ENCODE data around the gene GPR4.

GPR4 gene

DNA sequence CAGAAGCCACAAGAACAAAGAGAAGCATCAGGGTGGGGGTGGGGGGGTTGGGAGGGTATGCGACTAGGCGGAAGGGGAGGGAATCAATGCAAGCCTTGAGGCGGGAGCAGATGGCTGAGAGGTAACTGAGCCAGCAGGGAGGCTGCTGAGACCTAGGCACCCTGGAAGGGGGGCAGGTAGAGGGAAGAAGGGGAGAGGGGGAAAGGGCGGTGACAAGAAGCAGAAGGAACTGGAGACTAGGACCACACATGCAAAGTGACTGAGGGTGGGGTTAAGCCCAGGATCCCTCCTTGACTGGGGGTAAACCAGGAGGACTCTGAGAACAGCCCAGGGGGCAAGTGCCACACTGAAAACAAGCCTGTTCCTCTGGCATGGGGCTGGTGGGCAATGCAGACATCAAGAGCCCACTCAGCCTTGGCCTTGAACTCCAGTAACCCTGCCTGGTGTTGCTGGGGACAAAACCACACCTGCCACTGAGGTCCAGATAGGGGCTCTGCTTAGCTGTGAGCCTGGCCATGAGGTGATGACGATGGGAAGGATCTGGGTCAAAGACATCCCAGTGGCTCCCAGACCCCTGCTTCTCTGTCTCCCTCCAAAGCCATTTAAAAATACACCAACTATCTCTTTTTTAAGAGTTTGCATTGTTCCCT, 37.8 kb downstream of the GPR4 start:
- Mint-ChIP-seq H3K27ac (no peak overlapping the region), H3K4me1 (ENCODE audit: low read depth) (peaks cover 9% of the 10 kb centered on the region), H3K9me3 (no peaks in the 10 kb centered on the region), H3K36me3 (ENCODE audit: low read depth) (peaks cover 5% of the 10 kb centered on the region), H3K27me3 (ENCODE audit: low read depth) (no peaks in the 10 kb centered on the region), H3K4me3 (no peak overlapping the region)

DNA sequence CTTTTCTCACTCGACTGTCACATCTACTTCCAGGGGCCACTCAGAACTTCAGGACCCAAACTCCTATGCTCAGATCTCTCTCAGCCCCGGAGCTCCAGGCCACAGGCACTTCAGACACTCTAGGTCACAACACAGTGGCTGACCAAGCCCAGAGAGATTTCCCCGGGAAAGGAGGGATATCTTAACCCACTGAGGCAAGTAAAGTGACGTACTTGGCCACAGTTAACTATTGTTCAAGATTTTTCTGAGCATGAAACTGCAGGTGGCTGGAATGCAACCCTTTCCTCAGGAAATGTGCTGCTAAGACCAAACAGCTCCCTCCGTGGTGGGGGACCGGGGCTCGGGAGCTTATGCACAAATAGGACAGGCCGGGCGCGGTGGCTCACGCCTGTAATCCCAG, 41.3 kb downstream of the GPR4 start:
- no peaks in the 10 kb centered on the region for H3K9me3 Mint-ChIP-seq
- H3K4me3 Mint-ChIP-seq = no peak overlapping the region
- H3K27ac Mint-ChIP-seq = no peak overlapping the region
- H3K27me3 Mint-ChIP-seq (ENCODE audit: low read depth) = no peaks in the 10 kb centered on the region
- H3K36me3 Mint-ChIP-seq (ENCODE audit: low read depth) = peaks cover 5% of the 10 kb centered on the region
- peaks cover 16% of the 10 kb centered on the region for H3K4me1 Mint-ChIP-seq (ENCODE audit: low read depth)

DNA sequence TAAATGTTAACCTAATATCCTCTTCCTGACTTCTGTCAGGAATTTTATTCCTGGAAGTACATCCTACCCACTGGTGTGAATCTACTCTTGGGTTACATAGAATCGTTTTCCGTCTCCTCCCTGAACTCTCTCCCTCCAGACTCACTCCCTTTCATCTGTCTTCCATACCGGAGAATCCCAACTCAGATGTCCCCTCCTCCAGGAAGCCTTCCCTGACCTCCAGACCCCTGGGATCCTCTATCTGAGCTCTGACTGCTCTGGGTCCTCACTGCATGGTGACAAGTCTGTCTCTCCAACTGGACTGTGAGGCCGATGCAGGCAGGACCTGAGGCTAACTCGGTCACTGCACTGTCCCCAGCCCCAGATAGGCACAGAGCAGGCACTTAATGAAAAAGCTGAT, 42.0 kb downstream of the GPR4 start:
- Mint-ChIP-seq H3K27me3 (ENCODE audit: low read depth) (no peaks in the 10 kb centered on the region), H3K9me3 (no peaks in the 10 kb centered on the region), H3K4me3 (no peak overlapping the region), H3K27ac (no peak overlapping the region), H3K36me3 (ENCODE audit: low read depth) (peaks cover 5% of the 10 kb centered on the region), H3K4me1 (ENCODE audit: low read depth) (peaks cover 16% of the 10 kb centered on the region)

DNA sequence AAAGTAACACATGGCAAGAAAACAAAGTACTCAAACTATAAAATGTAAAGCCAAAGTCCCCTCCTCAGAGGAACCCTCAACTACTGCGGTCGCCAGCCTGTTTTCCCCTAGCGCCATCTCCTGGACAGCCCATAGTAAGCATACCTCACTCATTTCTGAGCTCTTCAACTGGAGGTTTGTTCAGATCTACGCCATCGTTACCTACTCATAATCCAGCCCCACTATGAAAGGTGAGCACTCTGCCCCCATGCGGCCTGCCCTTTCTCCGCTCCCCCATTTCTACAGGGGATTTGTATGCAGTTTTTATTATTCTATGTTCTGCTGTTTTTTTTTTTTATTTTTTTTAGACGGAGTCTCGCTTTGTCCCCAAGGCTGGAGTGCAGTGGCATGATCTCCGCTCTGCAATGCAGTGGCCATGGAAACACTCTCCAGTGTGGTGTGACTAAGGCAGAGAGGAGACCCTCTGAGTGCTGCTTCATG, 43.6 kb downstream of the GPR4 start:
- no peak overlapping the region for H3K4me3 Mint-ChIP-seq
- H3K36me3 Mint-ChIP-seq (ENCODE audit: low read depth) = peaks cover 5% of the 10 kb centered on the region
- no peaks in the 10 kb centered on the region for H3K9me3 Mint-ChIP-seq
- H3K27me3 Mint-ChIP-seq (ENCODE audit: low read depth) = no peaks in the 10 kb centered on the region
- H3K27ac Mint-ChIP-seq = peak overlapping the region; percentile 10
- peaks cover 16% of the 10 kb centered on the region for H3K4me1 Mint-ChIP-seq (ENCODE audit: low read depth)

DNA sequence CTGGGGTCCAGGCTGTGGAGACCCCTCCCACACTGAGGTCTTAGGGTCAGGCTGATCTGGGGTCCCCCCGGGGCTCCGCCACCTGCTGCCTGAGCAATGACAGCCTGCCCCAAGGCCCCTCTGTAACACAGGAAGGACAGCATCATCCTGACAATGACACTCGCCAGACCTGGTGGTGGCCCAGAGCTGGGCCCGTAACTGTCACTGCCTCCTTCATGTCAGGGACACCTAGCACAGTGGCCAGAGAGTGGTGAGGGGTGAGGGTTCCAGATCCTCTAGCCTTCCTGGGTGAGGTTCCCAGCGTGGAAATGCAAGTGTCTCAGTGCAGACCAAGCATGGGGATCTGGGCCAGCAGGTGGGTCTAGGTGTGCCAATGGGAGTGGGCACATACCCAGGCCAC, 45.2 kb downstream of the GPR4 start:
- Mint-ChIP-seq H3K9me3 (no peaks in the 10 kb centered on the region), H3K27ac (no peak overlapping the region), H3K36me3 (ENCODE audit: low read depth) (peaks cover 7% of the 10 kb centered on the region), H3K4me3 (no peak overlapping the region), H3K4me1 (ENCODE audit: low read depth) (peaks cover 12% of the 10 kb centered on the region), H3K27me3 (ENCODE audit: low read depth) (no peaks in the 10 kb centered on the region)

DNA sequence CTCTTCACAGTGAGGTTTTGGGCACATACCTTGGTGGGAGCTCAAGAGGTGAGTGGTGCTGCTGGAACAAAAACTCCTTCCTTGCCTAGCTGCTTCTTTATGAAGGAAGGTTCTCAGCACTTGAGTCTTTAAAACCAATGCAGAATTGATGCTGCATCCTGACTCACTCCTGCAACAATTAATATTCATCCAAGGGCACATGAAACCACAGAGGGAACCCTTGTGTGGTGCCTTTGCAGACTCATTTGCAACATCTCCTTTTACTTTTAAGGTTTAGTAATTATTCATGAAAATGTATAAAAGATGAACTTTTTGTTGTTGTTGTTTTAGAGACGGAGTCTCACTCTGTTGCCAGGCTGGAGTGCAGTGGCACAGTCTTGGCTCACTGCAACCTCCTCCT, 47.5 kb downstream of the GPR4 start:
- H3K27ac Mint-ChIP-seq = no peak overlapping the region
- H3K27me3 Mint-ChIP-seq (ENCODE audit: low read depth) = no peaks in the 10 kb centered on the region
- H3K4me1 Mint-ChIP-seq (ENCODE audit: low read depth) = peaks cover 7% of the 10 kb centered on the region
- H3K36me3 Mint-ChIP-seq (ENCODE audit: low read depth) = peaks cover 3% of the 10 kb centered on the region
- no peak overlapping the region for H3K4me3 Mint-ChIP-seq
- H3K9me3 Mint-ChIP-seq = no peaks in the 10 kb centered on the region

DNA sequence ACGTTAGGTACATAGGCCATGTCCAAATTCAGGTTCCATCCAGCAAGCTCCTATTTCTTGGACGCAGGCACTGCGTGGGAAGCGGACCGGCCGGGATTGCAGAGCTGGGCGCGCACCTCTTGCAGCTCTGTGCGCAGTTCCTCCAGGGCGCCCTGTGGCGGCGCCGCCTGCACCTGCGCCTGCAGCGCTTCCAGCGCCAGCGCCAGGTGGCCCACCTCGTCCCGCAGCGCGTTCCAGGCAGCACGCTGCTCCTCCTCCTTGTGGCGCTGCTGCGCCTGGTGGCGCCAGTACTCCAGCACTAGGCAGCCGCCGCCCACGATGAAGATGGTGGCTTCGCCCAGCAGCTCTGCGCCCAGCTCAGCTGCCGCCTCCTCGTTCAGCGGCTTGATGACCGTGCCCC, 48.5 kb downstream of the GPR4 start:
- H3K4me3 Mint-ChIP-seq = no peak overlapping the region
- no peaks in the 10 kb centered on the region for H3K27me3 Mint-ChIP-seq (ENCODE audit: low read depth)
- no peak overlapping the region for H3K27ac Mint-ChIP-seq
- peaks cover 3% of the 10 kb centered on the region for H3K36me3 Mint-ChIP-seq (ENCODE audit: low read depth)
- peaks cover 4% of the 10 kb centered on the region for H3K4me1 Mint-ChIP-seq (ENCODE audit: low read depth)
- no peaks in the 10 kb centered on the region for H3K9me3 Mint-ChIP-seq

DNA sequence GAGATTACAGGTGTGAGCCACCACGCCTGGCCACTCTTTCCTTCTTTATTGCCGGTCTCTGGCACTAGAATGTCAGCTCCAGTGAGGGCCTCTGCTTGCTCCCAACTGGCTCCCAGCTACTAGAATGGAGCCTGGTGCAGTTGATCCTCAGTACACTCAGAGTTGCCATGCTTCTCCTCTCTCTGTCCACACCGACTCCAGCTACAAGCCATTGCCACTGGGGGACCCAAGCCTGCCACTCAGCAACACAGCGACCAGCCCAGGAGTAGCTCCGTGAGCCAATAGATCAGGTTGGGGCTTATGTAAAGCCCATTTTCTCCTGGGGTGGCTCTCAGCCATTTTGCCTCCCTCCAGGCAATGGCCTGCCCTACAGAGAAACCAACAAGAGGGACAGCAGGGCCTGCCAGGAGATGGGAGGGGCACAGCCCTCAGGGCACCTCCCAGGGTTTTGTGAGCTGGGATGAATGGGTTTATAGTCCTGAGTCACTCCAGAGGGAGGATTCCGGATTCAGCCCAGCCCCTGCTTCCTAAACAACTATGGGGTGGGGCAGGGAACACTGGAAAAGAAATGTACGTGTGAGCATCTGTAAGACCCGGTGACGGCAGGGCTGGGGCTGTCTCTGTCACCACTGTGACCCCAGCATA, 53.9 kb downstream of the GPR4 start:
- H3K27ac Mint-ChIP-seq = no peak overlapping the region
- peaks cover 6% of the 10 kb centered on the region for H3K4me1 Mint-ChIP-seq (ENCODE audit: low read depth)
- H3K36me3 Mint-ChIP-seq (ENCODE audit: low read depth) = peaks cover 3% of the 10 kb centered on the region
- H3K27me3 Mint-ChIP-seq (ENCODE audit: low read depth) = no peaks in the 10 kb centered on the region
- no peaks in the 10 kb centered on the region for H3K9me3 Mint-ChIP-seq
- H3K4me3 Mint-ChIP-seq = no peak overlapping the region

DNA sequence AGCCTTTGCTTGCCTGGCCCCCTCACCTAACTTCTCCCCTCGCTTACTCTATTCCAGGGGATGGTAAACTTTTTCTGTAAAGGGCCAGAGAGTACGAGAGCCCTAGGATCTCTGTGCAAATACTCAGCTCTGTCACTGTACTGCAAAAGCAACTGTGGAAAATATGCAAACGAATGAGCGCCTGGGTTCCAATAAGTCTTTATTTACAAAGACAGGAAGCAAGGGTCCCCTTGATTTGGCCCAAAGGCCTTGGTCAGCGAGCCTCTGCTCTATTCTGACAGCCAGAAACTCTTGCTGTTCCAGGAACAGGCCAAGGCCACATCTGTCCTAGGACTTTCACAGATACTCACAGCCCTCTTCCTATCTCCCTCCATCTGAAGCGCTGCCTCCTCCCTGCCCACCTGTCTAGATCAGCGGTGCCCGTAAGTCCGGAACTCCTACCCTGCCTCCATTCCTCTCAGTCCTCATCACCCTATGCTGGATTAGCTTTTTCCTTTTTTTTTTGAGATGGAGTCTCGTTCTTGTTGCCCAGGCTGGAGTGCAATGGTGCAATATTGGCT, 54.7 kb downstream of the GPR4 start:
- Mint-ChIP-seq H3K27ac (no peak overlapping the region), H3K4me3 (no peak overlapping the region)

DNA sequence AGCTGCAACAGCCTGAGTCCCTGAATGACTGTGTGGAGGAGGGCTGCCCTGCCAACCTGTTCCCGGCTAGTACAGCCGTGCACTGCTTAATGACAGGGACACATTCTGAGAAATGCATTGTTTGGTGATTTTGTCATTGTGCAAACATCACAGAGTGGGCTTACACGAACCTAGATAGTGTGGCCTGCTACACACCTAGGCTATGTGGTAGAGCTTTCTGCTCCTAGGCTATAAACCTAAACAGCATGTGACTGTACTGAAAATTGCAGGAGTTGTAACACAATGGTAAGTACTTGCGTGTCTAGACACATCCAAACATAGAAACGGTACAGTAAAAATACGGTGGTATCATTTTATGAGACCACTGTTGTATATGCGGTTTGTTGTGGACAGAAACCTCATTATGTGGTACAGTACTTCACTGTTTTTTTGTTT, 59.8 kb downstream of the GPR4 start:
- Mint-ChIP-seq H3K4me1 (ENCODE audit: low read depth) (peaks cover 6% of the 10 kb centered on the region), H3K9me3 (peaks cover 9% of the 10 kb centered on the region), H3K27ac (no peak overlapping the region), H3K27me3 (ENCODE audit: low read depth) (no peaks in the 10 kb centered on the region), H3K4me3 (no peak overlapping the region), H3K36me3 (ENCODE audit: low read depth) (peaks cover 6% of the 10 kb centered on the region)

More for the DNA sequence above, 54.7 kb downstream of the GPR4 start:
- Mint-ChIP-seq H3K36me3 (ENCODE audit: low read depth) (no peaks in the 10 kb centered on the region), H3K27me3 (ENCODE audit: low read depth) (no peaks in the 10 kb centered on the region), H3K4me1 (ENCODE audit: low read depth) (peaks cover 6% of the 10 kb centered on the region), H3K9me3 (no peaks in the 10 kb centered on the region)
